ENCODE measurements around the gene PRKCE. TPM values are rescaled to one million over a fixed set of nuclear protein-coding genes. Genes with fewer than 3 reads are reported as not detected.

The PRKCE gene
- total and polyA plus RNA-seq, 4 donors: 2.5 to 38.6 (median 5.8) TPM

GRCh38 chr2:45643095-45643494, 8.4 kb upstream of the PRKCE start:
- DNase-seq (ENCODE audit: low spot score): no peak
- Histone ChIP-seq H3K9me3 (ENCODE audit: control insufficient read depth in 4 of 4, low read length in 3 of 4) (no peaks in the 10 kb centered on the region), H3K4me1 (ENCODE audit: control insufficient read depth in 4 of 4, insufficient read depth in 4 of 4, low read length in 3 of 4) (peaks cover 0 to 13% (median 8%) of the 10 kb centered on the region in 4 donors), H3K9ac (ENCODE audit: low read depth in 1 of 2, low read length in 2 of 2) (peak overlapping the region; percentile 52 to 60), H3K27ac (ENCODE audit: low read depth in 1 of 2, low read length in 2 of 2) (peak overlapping the region in 1 of 2 donors; percentile 42), H3K27me3 (ENCODE audit: control insufficient read depth in 4 of 4, insufficient read depth in 4 of 4, low read length in 3 of 4) (no peaks in the 10 kb centered on the region), H3K36me3 (ENCODE audit: control insufficient read depth in 4 of 4, insufficient read depth in 3 of 4, low read depth in 1 of 4, low read length in 3 of 4) (no peaks in the 10 kb centered on the region), H3K4me3 (ENCODE audit: low read depth in 1 of 3, low read length in 3 of 3) (peak overlapping the region; percentile 55 to 73 (median 59))
- TF ChIP-seq ATF3 (IDR thresholded peaks at IDR 0.05) (no peak), MAX (IDR thresholded peaks at IDR 0.05) (no peak), HNF4A (conservative IDR thresholded peaks at IDR 0.05) (peak; percentile 57 to 86), RXRA (IDR thresholded peaks at IDR 0.05) (peak in 1 of 2 donors; percentile 34), JUND (IDR thresholded peaks at IDR 0.05) (peak in 1 of 2 donors; percentile 8), RAD21 (IDR thresholded peaks at IDR 0.05) (no peak)
- 19% methylated on average over 11 of the region's 11 CpGs for WGBS

GRCh38 chr2:45643543-45644542, 7.6 kb upstream of the PRKCE start:
- Histone ChIP-seq H3K9me3 (ENCODE audit: control insufficient read depth in 4 of 4, low read length in 3 of 4) (no peaks in the 10 kb centered on the region), H3K4me3 (ENCODE audit: low read depth in 1 of 3, low read length in 3 of 3) (peak overlapping the region; percentile 55 to 73 (median 59)), H3K4me1 (ENCODE audit: control insufficient read depth in 4 of 4, insufficient read depth in 4 of 4, low read length in 3 of 4) (peaks cover 2 to 17% (median 11%) of the 10 kb centered on the region in 4 donors), H3K36me3 (ENCODE audit: control insufficient read depth in 4 of 4, insufficient read depth in 3 of 4, low read depth in 1 of 4, low read length in 3 of 4) (no peaks in the 10 kb centered on the region), H3K27ac (ENCODE audit: low read depth in 1 of 2, low read length in 2 of 2) (peak overlapping the region; percentile 42 to 46), H3K27me3 (ENCODE audit: control insufficient read depth in 4 of 4, insufficient read depth in 4 of 4, low read length in 3 of 4) (no peaks in the 10 kb centered on the region), H3K9ac (ENCODE audit: low read depth in 1 of 2, low read length in 2 of 2) (peak overlapping the region; percentile 52 to 60)
- DNase-seq (ENCODE audit: low spot score): peak; percentile 76
- TF ChIP-seq FOXA1 (IDR thresholded peaks at IDR 0.05) (no peak), HNF4A (conservative IDR thresholded peaks at IDR 0.05) (peak; percentile 67 to 73), MAX (IDR thresholded peaks at IDR 0.05) (peak; percentile 35), REST (IDR thresholded peaks at IDR 0.05) (peak; percentile 35), GABPA (IDR thresholded peaks at IDR 0.05 in 1 of 2, conservative IDR thresholded peaks at IDR 0.05 in 1 of 2) (no peak), JUND (IDR thresholded peaks at IDR 0.05) (peak; percentile 52 to 74), ATF3 (IDR thresholded peaks at IDR 0.05) (no peak), YY1 (IDR thresholded peaks at IDR 0.05) (peak; percentile 70), RAD21 (IDR thresholded peaks at IDR 0.05) (peak; percentile 81 to 86), FOXA2 (IDR thresholded peaks at IDR 0.05) (peak; percentile 63), EGR1 (IDR thresholded peaks at IDR 0.05; ENCODE audit: low read depth in 2 of 2) (no peak), TAF1 (conservative IDR thresholded peaks at IDR 0.05) (no peak), HNF4G (IDR thresholded peaks at IDR 0.05) (no peak), CTCF (IDR thresholded peaks at IDR 0.05; ENCODE audit: low read depth, low read length, missing input control) (peak; percentile 93), SP1 (IDR thresholded peaks at IDR 0.05) (peak; percentile 70), ZBTB33 (IDR thresholded peaks at IDR 0.05) (peak; percentile 18), RXRA (IDR thresholded peaks at IDR 0.05) (peak; percentile 36 to 81)
- 7% methylated on average over 49 of the region's 49 CpGs for WGBS

Data from liver (tissue), 9 donors.